T follicular helper cell (primary cell): ENCODE data around the gene SSR3.
A peak's percentile ranks its signal among the peaks of the same experiment; 100 is the strongest.
"Not testable (repeated sequence)": the region's sequence is repeated elsewhere in the genome, so short reads cannot be mapped to it uniquely, and the experiment has no call there.

Experiments used
- DNase-seq: peaks from one replicate; pipeline ENCODE4 v3.0.0-alpha.2; 2020; ENCODE audit warnings: low read depth
- total RNA-seq, 2 experiments: gene quantifications; one replicate each; lab custom pipeline; 2026; lab: John Stamatoyannopoulos, UW

The SSR3 gene
- total RNA-seq, result 197 to 217 reads per million in 2 experiments

DNA sequence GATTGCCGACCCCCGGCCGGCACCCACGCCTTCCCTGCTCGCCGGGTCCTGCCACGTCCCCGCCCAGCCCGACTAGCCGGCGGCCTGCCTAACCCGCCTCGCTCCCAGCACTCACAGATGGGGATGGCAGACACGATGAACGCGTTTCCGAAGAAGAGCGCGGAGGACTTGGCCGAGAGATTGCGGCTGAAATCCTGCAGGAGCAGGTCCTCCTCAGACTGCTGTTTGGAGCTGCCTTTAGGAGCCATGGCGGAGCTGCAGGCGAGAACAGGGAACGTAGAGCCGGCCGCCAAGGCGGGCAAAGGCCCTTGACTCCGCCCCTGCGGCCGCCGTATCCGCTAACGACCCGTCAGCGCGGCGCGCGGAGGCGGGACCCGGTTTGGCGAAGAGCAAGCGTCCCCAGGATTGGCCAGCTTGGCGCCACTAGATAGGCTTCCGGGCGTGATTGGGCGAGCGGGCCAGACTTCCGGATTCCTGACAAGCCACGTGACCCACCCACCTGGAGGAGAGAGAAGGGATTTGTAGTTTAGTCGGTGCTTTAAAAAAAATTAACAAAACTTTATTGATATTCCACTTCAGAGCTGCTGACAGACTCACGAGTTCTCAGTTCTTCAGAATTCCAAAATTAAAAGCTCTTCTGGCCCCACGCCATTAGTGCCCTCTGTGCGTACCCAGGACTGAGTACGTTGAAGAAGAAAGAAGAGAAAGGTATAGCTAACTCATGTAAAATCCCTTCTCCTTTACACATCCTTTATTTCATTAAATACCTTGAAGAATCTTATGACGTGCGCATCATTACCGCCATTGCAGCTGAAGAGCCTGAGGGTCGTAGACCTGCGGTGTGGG lies at the start of gene SSR3:
TSS of gene SSR3 (minus strand) at position 276 of the 846 bp plus-strand sequence. CDS start at position 248, 28 bp downstream.
- DNase-seq, result peak; percentile 98

DNA sequence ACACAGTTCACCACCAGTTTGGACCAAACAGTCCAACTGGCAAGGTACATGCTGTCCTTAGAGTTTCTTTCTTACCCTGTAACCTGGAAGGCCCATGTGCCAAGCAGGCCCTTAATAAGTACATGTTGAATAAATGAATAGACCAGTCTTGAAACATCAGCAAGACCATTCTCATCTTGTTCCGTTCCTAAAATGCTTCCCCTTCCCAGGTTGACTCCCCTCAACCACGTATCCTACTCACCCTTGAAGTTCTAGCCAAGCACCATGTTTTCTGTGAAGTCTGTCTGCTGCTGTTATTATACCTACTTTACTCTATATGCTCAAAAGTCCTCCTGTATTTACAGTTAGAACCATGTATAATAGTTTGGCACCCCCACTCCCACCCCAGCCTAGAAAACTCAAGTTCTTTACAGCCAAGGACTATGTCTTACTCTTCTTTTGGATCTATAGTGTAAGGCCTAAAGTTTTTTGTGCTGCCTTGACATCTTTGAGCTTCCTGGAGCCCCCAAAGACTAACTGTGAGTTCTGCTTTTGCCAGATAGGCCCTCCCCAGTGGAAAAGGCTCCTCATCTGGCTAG lies 49.2 kb upstream of the SSR3 start:
- no peak for DNase-seq

DNA sequence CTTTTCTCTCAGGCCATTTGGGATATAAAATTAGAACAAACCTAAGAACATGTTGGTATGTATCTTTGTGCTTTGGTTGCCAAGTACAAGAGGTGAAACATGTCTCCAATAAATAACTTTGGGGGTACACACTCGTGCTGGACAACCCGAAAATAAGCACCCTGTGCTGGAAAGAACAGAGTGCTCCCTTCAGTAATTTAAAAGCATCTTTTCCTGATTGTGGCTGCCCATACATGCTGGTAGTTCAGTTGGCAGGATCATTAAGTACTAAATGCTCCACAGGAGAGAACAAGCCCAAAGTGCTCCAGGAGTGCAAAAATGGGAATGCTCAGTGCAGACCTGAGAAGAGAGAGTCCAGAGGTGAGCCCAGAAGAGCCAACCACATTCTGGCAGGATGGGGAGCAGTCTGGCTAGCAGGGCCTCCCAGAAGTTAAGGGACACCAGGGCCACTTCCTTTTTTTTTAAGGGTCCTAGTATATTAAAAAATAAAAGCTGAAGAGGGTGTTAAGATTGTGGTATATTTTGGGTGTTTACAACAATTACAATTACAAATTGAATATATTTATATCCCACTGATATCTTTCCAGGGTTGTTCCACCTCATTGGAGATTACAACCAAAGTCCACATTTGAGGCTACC lies 48.6 kb upstream of the SSR3 start:
- DNase-seq, result no peak

DNA sequence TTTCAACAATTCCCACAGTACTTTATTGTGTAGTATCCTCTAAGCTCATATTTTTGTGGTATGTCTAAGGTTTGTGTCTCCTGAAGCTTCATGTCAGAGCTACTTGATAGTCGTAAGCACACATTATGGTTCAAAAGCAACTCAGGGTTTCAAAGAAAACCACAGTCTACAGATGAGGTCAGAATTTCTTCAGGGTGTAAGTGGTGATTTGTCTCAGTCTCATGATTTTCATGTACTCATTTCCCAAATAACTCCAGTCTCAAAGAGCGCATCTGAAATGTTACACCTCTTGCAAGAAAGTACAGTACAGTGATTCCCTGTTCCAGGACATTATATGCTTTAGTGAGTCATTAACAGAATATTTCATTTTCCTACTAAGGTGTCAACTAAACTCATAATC lies 47.5 kb upstream of the SSR3 start:
- DNase-seq, result no peak

DNA sequence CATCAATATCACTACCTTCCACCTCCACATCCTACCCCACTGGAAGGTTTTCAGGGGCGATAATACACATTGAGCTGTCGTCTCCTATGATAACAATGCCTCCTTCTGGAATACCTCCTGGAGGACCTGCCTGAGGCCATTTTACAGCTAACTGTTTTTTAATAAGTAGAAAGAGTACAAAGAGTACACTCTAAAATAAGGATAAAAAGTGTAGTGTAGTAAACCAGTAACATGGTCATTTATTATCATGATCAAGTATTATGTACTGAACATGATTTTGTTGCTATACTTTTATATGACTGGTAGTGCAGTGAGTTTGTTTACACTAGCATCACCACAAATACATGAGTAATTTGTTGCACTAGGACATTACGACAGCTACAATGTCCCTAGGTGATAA lies 46.6 kb upstream of the SSR3 start:
- no peak for DNase-seq

DNA sequence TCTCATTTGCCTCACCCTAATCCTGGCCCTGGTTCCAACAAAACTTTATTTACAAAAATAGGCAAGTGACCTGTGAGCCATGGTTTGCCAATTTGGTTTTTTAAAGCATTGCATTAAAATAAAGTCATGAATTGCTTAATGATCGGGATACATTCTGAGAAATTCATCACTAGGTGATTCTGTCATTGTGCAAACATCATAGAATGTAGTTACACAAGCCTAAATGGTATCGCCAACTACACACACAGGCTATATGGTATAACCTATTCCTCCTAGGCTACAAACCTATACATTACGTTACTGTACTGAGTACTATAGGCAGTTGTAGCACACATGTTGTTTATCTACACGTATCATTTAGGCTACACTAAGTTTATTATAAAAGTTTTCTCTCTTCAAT lies 45.9 kb upstream of the SSR3 start:
- DNase-seq, result no peak

DNA sequence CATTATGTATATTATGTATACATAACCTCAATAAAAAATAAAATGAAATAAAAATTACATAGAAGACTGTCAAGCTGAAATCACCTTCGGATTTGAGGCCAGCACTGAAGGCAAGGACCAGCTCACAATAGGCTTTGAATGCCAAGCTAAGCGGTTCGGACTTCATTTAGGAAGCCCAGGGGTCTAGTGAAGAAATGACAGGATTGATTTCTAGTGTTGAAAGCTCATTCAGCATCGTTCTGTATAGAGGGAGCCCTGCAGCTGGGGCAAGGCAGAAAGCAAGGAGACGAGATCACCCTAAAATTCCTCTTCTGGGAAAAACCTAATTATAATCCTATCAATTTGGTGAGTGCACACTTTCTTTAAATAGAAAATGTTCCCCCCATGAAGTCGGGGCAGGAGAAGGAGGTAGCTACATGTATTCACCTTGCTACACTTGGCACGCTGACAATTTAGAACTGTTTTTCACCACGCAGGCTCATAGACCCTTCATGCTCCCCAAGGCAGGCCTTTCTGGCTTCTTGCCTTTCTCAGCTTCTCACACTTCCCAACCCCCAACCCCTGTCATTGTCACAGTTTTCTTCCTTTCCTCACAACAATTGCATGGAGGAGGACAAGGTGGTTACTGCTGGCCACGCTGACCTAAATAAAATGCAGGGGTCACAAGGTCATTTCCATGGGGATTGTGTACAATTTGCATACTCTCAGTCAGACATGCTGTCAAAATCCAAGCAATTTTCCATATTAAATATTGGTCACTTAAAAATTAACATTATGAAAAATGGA lies 44.4 kb upstream of the SSR3 start:
- DNase-seq, result no peak

DNA sequence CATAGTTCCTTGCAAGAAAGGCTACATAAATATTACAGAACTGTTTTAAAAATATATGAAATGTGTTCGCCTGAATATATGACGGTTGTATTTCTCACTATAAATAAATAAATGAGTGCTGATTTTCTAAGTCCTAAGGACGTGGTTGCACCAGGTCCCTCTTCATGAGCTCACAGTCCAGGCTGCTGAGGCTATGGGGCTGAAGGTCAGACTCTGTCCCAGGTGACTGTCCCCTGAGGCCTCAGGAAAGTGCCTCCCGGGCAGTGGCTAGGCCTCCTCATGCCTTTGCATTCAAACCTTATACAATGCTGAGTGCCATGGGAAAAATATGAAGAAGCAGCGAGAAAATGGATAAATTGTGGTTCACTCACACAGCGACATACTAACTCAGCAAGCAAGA lies 43.5 kb upstream of the SSR3 start:
- no peak for DNase-seq

DNA sequence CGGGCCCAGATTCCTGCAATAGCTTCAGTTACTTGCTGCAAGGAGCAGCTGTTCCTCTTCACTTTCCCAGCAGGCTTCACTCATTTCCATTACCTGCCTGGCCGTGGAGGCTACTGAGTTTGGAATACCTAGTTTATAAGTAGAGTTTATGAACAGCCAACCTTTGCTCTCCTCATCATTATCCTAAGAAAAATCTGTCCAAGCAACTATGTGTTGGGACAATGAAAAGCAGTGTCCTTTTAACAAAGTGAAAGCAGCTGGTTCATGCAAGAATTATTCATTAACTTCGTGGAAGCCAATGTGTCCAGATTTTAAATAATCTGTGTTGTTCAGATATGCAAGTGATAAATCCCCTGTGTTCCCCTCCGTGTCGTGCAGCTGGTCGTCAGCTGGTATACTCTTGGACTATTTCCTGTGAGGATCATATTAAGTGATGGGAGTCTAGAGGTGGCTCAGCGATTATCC lies 39.3 kb upstream of the SSR3 start:
- DNase-seq, result no peak

DNA sequence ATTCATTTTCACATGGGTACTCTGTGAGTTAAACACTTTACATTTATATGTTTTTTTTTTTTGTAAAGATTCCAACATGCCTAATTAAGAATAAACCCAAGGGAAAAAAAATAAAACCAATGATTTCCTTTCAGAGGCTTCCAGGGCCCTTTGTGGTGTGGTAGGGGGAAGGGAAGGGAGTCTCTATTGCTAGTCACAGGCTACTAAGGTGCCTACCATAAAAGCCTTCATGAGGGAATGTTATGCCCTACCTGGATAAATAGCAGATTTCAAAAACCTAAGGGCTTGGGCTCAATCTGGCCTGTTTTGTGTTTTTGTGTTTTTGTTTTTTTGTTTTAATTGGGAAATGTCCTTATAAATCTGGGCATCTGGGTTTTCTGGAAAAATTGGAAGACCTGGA lies 38.9 kb upstream of the SSR3 start:
- no peak for DNase-seq

DNA sequence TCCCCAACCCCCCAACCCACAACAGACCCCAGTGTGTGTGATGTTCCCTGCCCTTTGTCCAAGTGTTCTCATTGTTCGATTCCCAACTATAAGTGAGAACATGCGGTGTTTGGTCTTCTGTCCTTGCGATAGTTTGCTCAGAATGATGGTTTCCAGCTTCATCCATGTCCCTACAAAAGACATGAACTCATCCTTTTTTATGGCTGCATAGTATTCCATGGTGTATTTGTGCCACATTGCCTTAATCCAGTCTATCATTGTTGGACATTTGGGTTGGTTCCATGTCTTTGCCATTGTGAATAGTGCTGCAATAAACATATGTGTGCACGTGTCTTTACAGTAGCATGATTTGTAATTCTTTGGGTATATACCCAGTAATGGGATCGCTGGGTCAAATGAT lies 34.9 kb upstream of the SSR3 start:
- DNase-seq, result not testable (repeated sequence)

DNA sequence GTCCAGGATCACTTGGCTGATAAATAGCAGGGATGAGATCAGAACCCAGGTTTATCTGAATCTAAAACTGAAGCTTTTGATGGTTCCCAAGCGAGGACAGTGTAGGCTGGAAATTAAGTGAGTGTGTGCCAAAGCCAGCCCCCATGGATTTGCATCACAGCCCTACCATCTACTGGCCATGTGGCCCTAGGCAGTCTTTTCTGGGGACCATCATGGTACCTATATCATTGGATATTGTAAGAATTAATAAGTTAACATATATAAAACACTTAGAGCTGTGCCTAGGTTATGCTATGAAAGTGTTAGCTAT lies 32.8 kb upstream of the SSR3 start:
- no peak for DNase-seq

DNA sequence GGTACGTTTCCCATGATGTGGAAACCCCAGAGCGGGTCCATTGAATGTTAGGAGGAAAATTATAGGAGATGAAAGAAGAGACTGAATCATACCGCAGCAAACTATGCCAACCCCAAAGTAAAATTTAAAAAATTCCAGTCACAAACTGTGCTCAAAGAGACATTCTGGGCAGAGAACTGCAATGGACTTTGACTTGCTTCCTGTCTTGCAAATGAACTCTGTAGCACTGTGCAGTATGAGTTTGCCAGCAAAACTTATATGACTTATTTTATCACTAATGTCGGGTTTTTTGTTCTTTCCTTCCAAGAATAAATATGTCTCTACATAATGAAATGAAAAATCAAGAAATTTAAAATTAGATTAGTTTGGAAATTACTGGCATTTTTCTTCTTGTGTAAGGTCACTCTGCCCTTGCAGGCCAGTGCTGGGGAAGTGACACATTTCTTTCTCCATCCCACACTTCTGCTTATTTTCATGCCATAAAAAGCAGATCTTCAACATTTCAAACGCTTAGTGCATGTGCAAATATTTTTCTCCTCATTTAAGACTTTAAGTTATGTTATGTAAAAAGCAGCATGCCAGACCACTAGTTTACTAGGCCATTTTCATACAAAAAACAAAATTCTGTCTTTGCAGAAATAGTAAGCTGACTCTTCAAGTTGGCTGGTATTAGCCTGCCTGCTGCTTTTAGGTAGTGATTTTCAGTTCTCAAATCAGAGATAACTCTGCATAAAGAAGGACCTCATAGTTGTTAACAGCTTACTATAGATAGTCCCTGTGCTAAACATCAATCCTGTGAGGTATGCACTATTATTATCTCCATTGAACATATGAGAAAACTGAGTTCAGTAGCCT lies 32.2 kb upstream of the SSR3 start:
- DNase-seq, result no peak

DNA sequence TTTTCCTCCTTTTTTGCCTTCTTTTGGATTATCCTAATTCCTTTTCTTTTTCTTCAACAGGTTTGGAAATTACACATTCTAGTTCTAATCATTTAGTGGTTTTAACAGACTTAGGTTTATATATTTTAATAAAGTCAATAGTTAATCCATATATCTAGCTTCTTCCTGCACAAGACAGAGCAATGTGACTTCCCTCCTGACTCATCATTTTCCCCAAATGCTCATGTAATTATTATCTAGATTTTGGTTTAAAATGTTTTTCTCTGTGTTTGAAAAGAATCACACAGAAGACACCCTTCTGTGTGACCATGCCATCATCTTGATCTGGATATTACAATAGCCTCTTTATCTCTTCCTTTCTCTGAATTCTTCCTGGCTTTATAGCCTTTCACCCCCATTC lies 28.6 kb upstream of the SSR3 start:
- no peak for DNase-seq

DNA sequence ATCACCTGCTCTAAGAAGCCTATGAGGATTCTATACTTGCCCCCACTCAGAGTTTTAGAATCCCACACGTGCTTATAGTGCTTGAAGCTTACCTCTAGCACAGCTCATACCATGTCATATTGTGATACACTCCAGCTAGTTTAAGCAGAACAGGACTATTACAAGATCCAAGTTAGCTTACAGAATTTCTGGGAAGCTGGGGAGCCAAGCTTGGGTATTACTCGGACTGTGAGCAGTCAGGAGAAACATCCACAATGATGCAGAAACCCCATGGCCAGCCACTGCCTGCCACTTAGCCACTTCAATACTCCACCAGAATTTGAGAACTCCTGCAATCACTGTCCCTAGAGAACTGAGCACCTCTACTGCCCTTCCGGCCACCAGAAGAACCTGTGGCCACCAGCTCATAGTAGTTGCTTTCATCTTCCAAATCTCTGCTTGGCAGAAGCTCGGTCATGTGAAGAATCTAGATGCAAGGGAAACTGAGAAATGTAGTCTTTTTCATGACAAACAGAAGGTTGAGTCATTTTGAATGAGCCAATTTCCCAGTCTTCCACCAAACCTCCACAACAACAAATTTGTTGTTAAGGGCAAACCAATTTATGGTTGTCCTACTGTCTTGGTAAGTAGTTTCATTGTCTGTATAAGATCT lies 27.7 kb upstream of the SSR3 start:
- no peak for DNase-seq

DNA sequence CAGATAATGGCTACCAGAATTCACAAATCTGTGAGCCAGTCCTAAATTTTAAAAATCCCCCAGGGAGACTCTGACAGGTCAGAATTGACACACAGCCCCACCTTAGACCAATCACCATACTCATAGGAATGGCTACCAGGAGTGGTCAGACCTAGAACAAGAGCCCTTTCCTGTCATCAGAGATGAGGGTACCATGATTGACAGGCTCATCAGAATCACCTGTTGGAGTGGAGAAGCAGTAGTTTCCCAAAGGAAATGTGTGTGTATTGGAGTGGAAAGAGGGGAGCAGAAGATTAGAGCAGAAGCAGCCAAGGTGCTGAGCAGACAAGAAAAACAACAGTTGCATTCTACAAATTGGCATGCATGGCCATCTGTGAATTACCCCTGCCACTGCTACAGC lies 27.0 kb upstream of the SSR3 start:
- no peak for DNase-seq

DNA sequence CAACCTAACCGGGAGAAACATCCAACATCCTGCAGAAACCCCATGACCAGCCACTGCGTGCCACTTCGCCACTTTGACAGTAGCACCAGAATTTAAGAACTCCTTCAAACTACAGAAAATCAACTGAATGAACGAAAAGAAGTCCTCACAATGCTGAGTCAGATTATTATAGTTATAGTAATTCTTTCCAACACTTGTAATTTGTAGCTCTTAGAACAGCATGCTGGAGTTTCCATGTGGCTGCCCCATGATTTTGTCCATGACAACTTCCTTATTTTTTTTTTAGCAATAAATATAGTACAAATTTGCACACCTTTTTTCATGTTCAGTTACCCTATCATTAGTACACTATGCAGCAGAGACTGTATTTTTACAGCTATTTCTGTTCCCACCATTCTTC lies 26.1 kb upstream of the SSR3 start:
- DNase-seq, result no peak

DNA sequence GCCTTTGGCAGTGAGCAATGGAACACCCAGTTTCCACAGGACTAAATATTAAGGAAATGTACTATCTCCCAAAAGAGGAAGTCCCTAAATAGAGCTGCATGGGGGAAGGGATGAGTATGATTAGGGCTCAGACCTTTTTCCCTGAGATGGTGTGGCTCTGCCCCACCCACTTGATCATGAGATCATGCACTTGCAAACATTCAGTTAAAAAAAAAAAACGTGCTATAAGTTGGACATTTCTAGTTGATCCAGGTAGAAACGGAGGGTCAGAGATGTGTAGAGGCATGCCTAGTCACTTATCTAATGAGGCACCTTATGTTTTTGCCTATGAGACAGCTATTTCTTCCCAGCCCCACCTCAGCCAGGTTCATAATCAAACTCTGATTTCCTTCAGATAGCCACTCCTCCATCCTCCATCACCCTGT lies 24.5 kb upstream of the SSR3 start:
- DNase-seq, result no peak

DNA sequence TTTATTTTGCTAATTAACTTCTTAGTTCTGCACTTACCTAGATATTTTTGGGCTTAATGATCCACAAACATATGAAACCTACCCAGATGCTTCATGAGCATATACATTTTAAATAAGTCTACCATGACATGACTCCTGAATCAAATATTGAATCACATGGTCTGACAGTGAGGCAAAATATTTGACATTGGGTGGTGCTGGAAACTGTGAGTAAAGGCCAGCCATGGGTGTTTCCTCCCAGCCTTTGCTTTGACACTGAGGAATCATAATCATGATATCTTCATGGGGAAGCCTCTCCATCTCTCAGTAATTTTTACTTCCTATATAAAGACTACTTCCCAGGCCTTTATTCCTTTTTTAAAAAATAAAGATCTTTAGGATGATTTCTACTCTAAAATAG lies 22.8 kb upstream of the SSR3 start:
- no peak for DNase-seq

DNA sequence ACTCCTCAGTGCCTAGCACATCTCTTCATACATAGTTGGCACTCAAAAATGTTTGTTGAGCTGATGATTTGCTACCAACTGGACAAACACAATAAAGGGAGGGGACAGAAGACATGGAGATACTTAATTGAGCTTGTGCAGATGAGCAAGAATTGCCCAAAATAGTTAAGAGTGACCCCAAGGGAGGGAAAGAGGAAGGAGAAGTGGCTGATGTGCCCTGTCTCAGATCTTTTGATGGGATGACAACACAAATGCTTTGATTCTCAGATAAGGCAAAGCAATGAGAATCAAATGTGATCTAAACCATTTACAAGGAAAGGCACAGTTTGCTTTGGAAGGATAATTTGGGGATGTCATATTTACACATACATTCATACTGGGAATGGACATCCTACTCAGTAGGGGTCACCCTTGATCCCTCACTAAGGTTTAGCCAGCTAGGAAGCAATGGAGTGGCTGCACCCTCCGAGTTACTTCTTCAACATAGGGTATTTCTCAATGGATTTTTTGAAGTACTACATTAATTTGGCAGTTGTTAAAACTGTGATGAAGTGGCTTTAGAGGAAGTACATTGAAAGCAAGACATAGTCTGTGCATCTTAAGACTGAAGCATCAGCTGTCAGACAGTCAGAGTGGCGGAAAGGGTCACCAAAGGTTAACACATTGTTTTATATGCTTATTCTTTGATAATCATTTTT lies 21.9 kb upstream of the SSR3 start:
- no peak for DNase-seq
